ES-I3 (cell line): ENCODE data around the gene RPGRIP1L.

Experiments used
- H3K36me3 ChIP-seq: 2 replicates; pipeline ENCODE4 v1.6.1; 2013; ENCODE audit warnings: mild to moderate bottlenecking, low read length, control low read depth, moderate library complexity; ENCODE audit not compliant: insufficient read depth
- H3K4me1 ChIP-seq: 2 replicates; pipeline ENCODE4 v1.6.1; 2013; ENCODE audit warnings: mild to moderate bottlenecking, control low read depth, low read length; ENCODE audit not compliant: insufficient read depth
- H3K9ac ChIP-seq: 2 replicates; pipeline ENCODE4 v1.6.1; 2013; ENCODE audit warnings: low read depth, mild to moderate bottlenecking, low read length, moderate library complexity
- H3K9me3 ChIP-seq: 2 replicates; pipeline ENCODE4 v1.6.1; 2013; ENCODE audit warnings: mild to moderate bottlenecking, low read length, moderate library complexity; ENCODE audit not compliant: control insufficient read depth, insufficient read depth

The RPGRIP1L gene

GRCh38 chr16:53588081-53588648 lies 115.5 kb downstream of the RPGRIP1L start:
- Histone ChIP-seq H3K9me3 (no peaks in the 10 kb centered on the region), H3K4me1 (no peaks in the 10 kb centered on the region), H3K9ac (no peak overlapping the region), H3K36me3 (no peaks in the 10 kb centered on the region)

GRCh38 chr16:53583401-53583800 lies 120.3 kb downstream of the RPGRIP1L start:
- H3K9me3 ChIP-seq, result no peaks in the 10 kb centered on the region
- H3K36me3 ChIP-seq, result no peaks in the 10 kb centered on the region
- no peaks in the 10 kb centered on the region for H3K4me1 ChIP-seq
- H3K9ac ChIP-seq, result no peak overlapping the region

GRCh38 chr16:53581784-53582183 lies 121.9 kb downstream of the RPGRIP1L start:
- no peaks in the 10 kb centered on the region for H3K9me3 ChIP-seq
- H3K4me1 ChIP-seq, result no peaks in the 10 kb centered on the region
- no peak overlapping the region for H3K9ac ChIP-seq
- no peaks in the 10 kb centered on the region for H3K36me3 ChIP-seq

- Histone ChIP-seq H3K9ac (no peak overlapping the region), H3K4me1 (no peaks in the 10 kb centered on the region), H3K36me3 (no peaks in the 10 kb centered on the region), H3K9me3 (no peaks in the 10 kb centered on the region)
Observed at GRCh38 chr16:53580038-53580802, 123.4 kb downstream of the RPGRIP1L start.

GRCh38 chr16:53576904-53577303 lies 126.8 kb downstream of the RPGRIP1L start:
- Histone ChIP-seq H3K9ac (no peak overlapping the region), H3K9me3 (peaks cover 9% of the 10 kb centered on the region; the same call in 1 of the 2 replicates), H3K36me3 (no peaks in the 10 kb centered on the region), H3K4me1 (no peaks in the 10 kb centered on the region)

DNA sequence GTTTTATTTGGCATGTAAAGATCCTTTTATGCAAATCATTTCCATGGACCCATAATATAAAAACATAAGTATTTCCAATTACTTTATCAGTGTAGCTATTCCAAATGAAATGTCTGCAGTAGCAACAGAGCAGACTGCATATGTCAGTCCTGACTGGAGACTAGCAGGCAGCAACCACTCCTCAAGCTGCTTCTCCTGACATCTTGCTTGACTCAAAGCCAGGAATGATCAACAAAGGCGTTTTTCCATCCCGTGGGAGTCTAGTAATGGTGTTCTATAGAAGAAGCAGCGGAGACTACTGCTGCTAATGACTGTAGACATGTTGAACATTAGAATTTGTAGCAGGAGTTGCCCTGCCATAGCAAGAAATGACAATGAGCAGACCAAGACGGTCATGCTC lies 127.4 kb downstream of the RPGRIP1L start:
- Histone ChIP-seq H3K9ac (no peak overlapping the region), H3K36me3 (no peaks in the 10 kb centered on the region), H3K9me3 (peaks cover 14% of the 10 kb centered on the region), H3K4me1 (no peaks in the 10 kb centered on the region)

GRCh38 chr16:53571763-53572162 lies 131.9 kb downstream of the RPGRIP1L start:
- Histone ChIP-seq H3K36me3 (no peaks in the 10 kb centered on the region), H3K9me3 (peaks cover 14% of the 10 kb centered on the region), H3K4me1 (no peaks in the 10 kb centered on the region), H3K9ac (no peak overlapping the region)

- H3K4me1 ChIP-seq, result peaks cover 6% of the 10 kb centered on the region
- H3K36me3 ChIP-seq, result no peaks in the 10 kb centered on the region
- no peak overlapping the region for H3K9ac ChIP-seq
- peaks cover 7% of the 10 kb centered on the region for H3K9me3 ChIP-seq
Observed at GRCh38 chr16:53566552-53567245, 137.0 kb downstream of the RPGRIP1L start.

GRCh38 chr16:53565296-53565863 lies 138.3 kb downstream of the RPGRIP1L start:
- Histone ChIP-seq H3K9me3 (peaks cover 6% of the 10 kb centered on the region; the same call in 1 of the 2 replicates), H3K36me3 (no peaks in the 10 kb centered on the region), H3K9ac (no peak overlapping the region), H3K4me1 (peaks cover 8% of the 10 kb centered on the region)

GRCh38 chr16:53563426-53563825 lies 140.2 kb downstream of the RPGRIP1L start:
- peaks cover 8% of the 10 kb centered on the region for H3K4me1 ChIP-seq
- no peak overlapping the region for H3K9ac ChIP-seq
- H3K9me3 ChIP-seq, result peaks cover 6% of the 10 kb centered on the region; the same call in 1 of the 2 replicates
- no peaks in the 10 kb centered on the region for H3K36me3 ChIP-seq

- peaks cover 8% of the 10 kb centered on the region for H3K4me1 ChIP-seq
- no peak overlapping the region for H3K9ac ChIP-seq
- H3K9me3 ChIP-seq, result peaks cover 6% of the 10 kb centered on the region; the same call in 1 of the 2 replicates
- H3K36me3 ChIP-seq, result no peaks in the 10 kb centered on the region
Observed at GRCh38 chr16:53561101-53561888, 142.4 kb downstream of the RPGRIP1L start.

DNA sequence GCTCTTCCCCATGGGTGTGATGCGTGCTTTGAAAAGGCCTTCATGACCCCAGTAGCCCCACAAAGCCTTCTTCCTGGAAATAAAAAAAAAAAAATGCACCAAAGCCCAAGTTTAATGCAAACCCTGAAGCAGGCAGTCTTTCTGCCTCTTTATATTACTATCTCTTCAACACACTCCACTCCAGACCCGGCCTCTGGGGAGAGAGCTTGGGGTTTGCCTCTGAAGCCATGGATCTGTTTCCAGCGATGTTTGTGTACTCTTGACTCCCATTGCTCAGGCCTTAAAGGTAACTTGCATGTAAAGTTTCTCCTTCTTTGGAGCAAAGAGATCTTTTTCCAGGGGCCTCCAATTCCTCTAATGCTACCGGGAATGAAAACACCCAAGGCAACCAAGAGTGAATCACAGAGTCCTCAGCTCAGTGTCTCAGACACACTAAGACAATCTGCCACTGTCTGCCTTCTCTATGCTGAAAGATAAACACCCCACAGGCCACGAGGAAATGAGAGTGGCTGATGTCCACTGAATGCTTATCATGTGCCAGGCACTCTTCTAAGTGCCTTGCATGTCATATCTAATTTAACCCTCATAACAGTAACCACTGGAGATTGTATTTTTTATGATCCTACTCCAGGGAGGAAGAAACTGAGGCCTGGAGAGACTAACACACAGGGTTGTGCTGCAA lies 144.2 kb downstream of the RPGRIP1L start:
- Histone ChIP-seq H3K36me3 (no peaks in the 10 kb centered on the region), H3K4me1 (peaks cover 8% of the 10 kb centered on the region), H3K9ac (no peak overlapping the region), H3K9me3 (peaks cover 6% of the 10 kb centered on the region; the same call in 1 of the 2 replicates)

GRCh38 chr16:53558710-53559109 lies 144.9 kb downstream of the RPGRIP1L start:
- peaks cover 6% of the 10 kb centered on the region; the same call in 1 of the 2 replicates for H3K9me3 ChIP-seq
- no peak overlapping the region for H3K9ac ChIP-seq
- H3K4me1 ChIP-seq, result peaks cover 8% of the 10 kb centered on the region
- H3K36me3 ChIP-seq, result no peaks in the 10 kb centered on the region
